Endothelial cell of umbilical vein (primary cell): ENCODE results near the gene ZNF182. TPM values are rescaled to one million over a fixed set of nuclear protein-coding genes. Genes with fewer than 3 reads are reported as not detected.

ENCODE experiments used
- Bru-seq: library from RNA; stranded (reverse); fragments of 400-500 nt; gene quantifications from one replicate; lab custom pipeline; 2021; lab: Mats Ljungman, UMichigan
- BruChase-seq, 2 experiments: library from RNA; stranded (reverse); fragments of 400-500 nt; gene quantifications; one replicate each; lab custom pipeline; 2021; lab: Mats Ljungman, UMichigan
- BruUV-seq: library from RNA; stranded (reverse); fragments of 400-500 nt; replicated peaks from 2 replicates; lab custom pipeline; 2021; lab: Mats Ljungman, UMichigan
- CTCF ChIA-PET: fragments of 300-600, 350-600 bp; sonication (Branson Sonifier 250); formaldehyde crosslinking; loops from one replicate; lab custom pipeline; 2021; ENCODE audit warnings: antibody characterized with exemption, inconsistent platforms; lab: Charles Lee
- POLR2A ChIA-PET: fragments of 300-600, 350-600 bp; sonication (Branson Sonifier 250); formaldehyde crosslinking; loops from one replicate; lab custom pipeline; 2021; ENCODE audit warnings: antibody characterized with exemption, inconsistent platforms; lab: Charles Lee
- DNase-seq: peaks from one replicate; pipeline ENCODE4 v3.0.0-alpha.2; 2011; ENCODE audit warnings: low read depth, low spot score
- FAIRE-seq: peaks from 2 replicates; lab custom pipeline; 2011; peaks lifted over from hg19 to GRCh38; lab: Jason Lieb, UNC
- H2AFZ ChIP-seq: 2 replicates; pipeline ENCODE4 v1.6.0; 2012; ENCODE audit warnings: low read depth, low read length, control low read depth, inconsistent platforms
- H3K27ac ChIP-seq: 2 replicates; pipeline ENCODE4 v1.5.1; 2011; ENCODE audit warnings: low read depth, mild to moderate bottlenecking, control low read depth, low read length, moderate library complexity; ENCODE audit not compliant: insufficient read depth
- H3K27me3 ChIP-seq, 2 experiments: 2 replicates each; pipeline versions ENCODE4 v1.6.0 to v1.6.1; 2011; ENCODE audit warnings: low read length in 2 of 2, mixed read lengths in 1 of 2; ENCODE audit not compliant: control insufficient read depth in 2 of 2, insufficient read depth in 2 of 2
- H3K36me3 ChIP-seq, 2 experiments: 2 replicates in 1 of 2; 3 replicates in 1 of 2; pipeline ENCODE4 v1.5.1; 2011; ENCODE audit warnings: low read length in 2 of 2, mild to moderate bottlenecking in 1 of 2, moderate library complexity in 1 of 2; ENCODE audit not compliant: control insufficient read depth in 2 of 2, insufficient read depth in 2 of 2; ENCODE audit errors: extremely low read depth in 1 of 2
- H3K4me1 ChIP-seq: 3 replicates; pipeline ENCODE4 v1.5.1; 2011; ENCODE audit warnings: mild to moderate bottlenecking, low read length; ENCODE audit not compliant: control insufficient read depth, insufficient read depth; ENCODE audit errors: extremely low read depth
- H3K4me2 ChIP-seq: 2 replicates; pipeline ENCODE4 v1.6.1; 2011; ENCODE audit warnings: low read length, control low read depth, mixed read lengths; ENCODE audit not compliant: insufficient read depth
- H3K4me3 ChIP-seq, 3 experiments: fragments of 200-600 bp in 1 of 3; sonication (generic), shearing (Covaris generic) in 1 of 3; replicated peaks in 1 of 3; 2 replicates each; pipeline ENCODE4 v1.5.1; 2011 to 2016; ENCODE audit warnings: control low read depth in 3 of 3, low read length in 3 of 3, mild to moderate bottlenecking in 2 of 3, inconsistent platforms in 1 of 3, low read depth in 1 of 3, moderate library complexity in 1 of 3; ENCODE audit not compliant: insufficient read depth in 1 of 3
- H3K79me2 ChIP-seq: 2 replicates; pipeline ENCODE4 v1.6.0; 2012; ENCODE audit warnings: low read length, inconsistent platforms; ENCODE audit not compliant: control insufficient read depth, insufficient read depth
- H3K9ac ChIP-seq: replicated peaks from 2 replicates; pipeline ENCODE3; 2011; ENCODE audit warnings: low read length, control low read depth; ENCODE audit not compliant: insufficient read depth; ENCODE audit errors: extremely low read depth
- H3K9me1 ChIP-seq: replicated peaks from 3 replicates; pipeline ENCODE4 v1.6.0; 2011; ENCODE audit warnings: mild to moderate bottlenecking, low read length; ENCODE audit not compliant: control insufficient read depth, insufficient read depth; ENCODE audit errors: extremely low read depth
- H3K9me3 ChIP-seq: replicated peaks from 2 replicates; pipeline ENCODE4 v1.5.1; 2012; ENCODE audit warnings: low read length, inconsistent platforms; ENCODE audit not compliant: control insufficient read depth, insufficient read depth
- H4K20me1 ChIP-seq: replicated peaks from 2 replicates; pipeline ENCODE3; 2011; ENCODE audit warnings: mild to moderate bottlenecking, low read length; ENCODE audit not compliant: control insufficient read depth, insufficient read depth; ENCODE audit errors: extremely low read depth
- EZH2 ChIP-seq: IDR thresholded peaks from 2 replicates; pipeline ENCODE4 v1.6.1; 2012; ENCODE audit warnings: borderline replicate concordance, low read depth, mild to moderate bottlenecking, moderate library complexity, low read length, inconsistent platforms; ENCODE audit not compliant: severe bottlenecking
- GATA2 ChIP-seq: IDR thresholded peaks from 2 replicates; pipeline ENCODE4 v1.7.0; 2011; ENCODE audit warnings: low read depth, mild to moderate bottlenecking, moderate library complexity, mixed read lengths, low read length; ENCODE audit not compliant: insufficient read length, insufficient read depth
- JUN ChIP-seq: IDR thresholded peaks from 2 replicates; pipeline ENCODE4 v1.6.1; 2011; ENCODE audit warnings: borderline replicate concordance, low read depth; ENCODE audit not compliant: insufficient read length, insufficient read depth
- POLR2AphosphoS5 ChIP-seq: IDR thresholded peaks from 2 replicates; pipeline ENCODE4 v1.6.1; 2012; ENCODE audit warnings: low read depth, mild to moderate bottlenecking, control low read depth, low read length, moderate library complexity; ENCODE audit not compliant: insufficient read depth
- dilution Hi-C: fragments of 300-500 bp; cut with MboI; formaldehyde crosslinking; loops from one replicate; pipeline ENCODE4 v1.15.0; 2019; ENCODE audit warnings: low sequenced_read_pairs; ENCODE audit not compliant: extremely low pct_ligation_motif_present
- intact Hi-C: fragments of 100-400 bp; cut with micrococcal nuclease; formaldehyde crosslinking; loops from one replicate; pipeline ENCODE4 v1.10.0; 2022
- long read RNA-seq: library from polyadenylated mRNA; stranded (forward); transcript quantifications from one replicate; pipeline ENCODE4 v2.0.0, GENCODE V29; 2021
- polyA minus RNA-seq, 3 experiments: library from RNA; depleted of rRNA, polyadenylated mRNA; stranded (reverse); fragments of >200 nt; gene quantifications; 1 replicate in 1 of 3; 2 replicates in 2 of 3; pipeline ENCODE4 v1.2.3, GENCODE V29; 2011
- polyA plus RNA-seq, 4 experiments: library from polyadenylated mRNA; depleted of rRNA in 3 of 4; stranded (reverse) in 3 of 4; unstranded in 1 of 4; fragments of >200 nt; gene quantifications; 2 replicates each; pipeline versions ENCODE4 v1.2.1 to v1.2.3, GENCODE V29; 2011 to 2012; ENCODE audit warnings: missing spikeins in 1 of 4
- total RNA-seq: library from RNA; stranded (reverse); gene quantifications from 2 replicates; pipeline ENCODE4 v1.2.3, GENCODE V29; 2021
- TF ChIP-seq, protein P1 (sequence below): IDR thresholded peaks from 2 replicates; pipeline ENCODE4 v1.6.1; 2011; ENCODE audit not compliant: insufficient read depth, insufficient read length
- TF ChIP-seq, protein P2 (sequence below), 2 donors: IDR thresholded peaks; 1 replicate in 1 of 2; 2 replicates in 1 of 2; pipeline ENCODE4 v1.5.1; 2011; ENCODE audit warnings: low read length in 2 of 2, mild to moderate bottlenecking in 2 of 2, moderate library complexity in 2 of 2, control low read depth in 1 of 2, inconsistent platforms in 1 of 2, low read depth in 1 of 2; ENCODE audit not compliant: insufficient read depth in 1 of 2; ENCODE audit errors: extremely low read depth in 1 of 2

Gene ZNF182
- total RNA-seq (3.6 and 3.9 TPM in 2 replicates), polyA plus RNA-seq (0.62 and 0.90 TPM in 2 replicates), polyA minus RNA-seq (1.0 and 1.3 TPM in 2 replicates), Bru-seq, nascent RNA (percentile 57 among the genes with signal in this experiment), BruChase-seq, experiment 1, labeled RNA remaining after a 6-hour chase (percentile 54 among the genes with signal in this experiment), BruChase-seq, experiment 2, labeled RNA remaining after a 2-hour chase (percentile 64 among the genes with signal in this experiment)
- polyA plus RNA-seq (2011; cell fraction: cytosol; rRNA removed): 1.5 TPM in 2 replicates
- polyA plus RNA-seq (2011; cell fraction: nucleus; rRNA removed): 5.5 and 5.8 TPM in 2 replicates
- polyA plus RNA-seq (2012): 2.1 and 2.4 TPM in 2 replicates
- polyA minus RNA-seq (2011; cell fraction: cytosol; rRNA and poly(A)+ RNA removed): 4.2 TPM
- polyA minus RNA-seq (2011; cell fraction: nucleus; rRNA and poly(A)+ RNA removed): 1.3 and 1.6 TPM in 2 replicates
- long read RNA-seq, partial matches to known transcripts: 0 of 1 reads
- long read RNA-seq, other reads (novel, unspliced or antisense): 0 of 1 reads

DNA sequence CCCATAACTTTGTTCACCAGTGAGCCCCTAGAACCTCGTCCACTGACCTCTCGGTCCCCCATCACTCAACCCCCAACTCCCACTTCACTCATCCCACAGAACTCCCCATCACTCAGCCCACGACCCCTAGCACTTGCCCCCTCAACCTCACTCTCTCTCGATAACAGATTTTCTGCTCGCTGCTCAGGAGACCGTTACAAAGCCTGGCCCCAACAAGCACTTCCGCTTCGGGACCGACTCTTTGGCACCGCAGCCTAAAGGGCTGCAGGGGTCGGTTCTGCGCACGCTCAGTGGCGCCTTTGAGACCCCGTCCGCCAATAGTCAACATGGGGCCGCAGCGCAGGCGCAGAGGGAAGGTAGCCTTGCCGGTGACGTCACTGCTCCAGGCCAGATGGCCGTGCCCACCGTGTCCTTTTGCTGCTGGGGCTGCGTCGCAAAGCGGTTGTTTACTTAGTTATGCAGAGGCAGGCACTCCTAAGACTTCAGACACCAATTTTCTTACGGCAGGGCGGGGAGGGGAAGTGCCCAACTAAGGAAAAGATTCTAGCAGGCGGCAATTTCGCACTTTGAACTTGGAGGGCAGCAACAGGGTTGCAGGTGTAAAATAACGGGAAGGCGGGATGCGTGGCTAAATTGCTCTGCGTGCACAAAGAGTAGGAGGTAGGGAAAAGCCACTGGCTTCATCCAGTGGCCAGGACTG lies at the start of gene ZNF182:
ZNF182 (minus strand) TSS at position 232 of the 700 bp plus-strand sequence. CDS start 1,380 bp downstream, outside the sequence.
- Histone ChIP-seq H3K27me3 (no peaks in the 10 kb centered on the region), H4K20me1 (no peaks in the 10 kb centered on the region), H3K79me2 (no peaks in the 10 kb centered on the region), H3K9me1 (no peaks in the 10 kb centered on the region), H3K9me3 (no peaks in the 10 kb centered on the region), H3K4me2 (peak within 1 kb of the TSS; percentile 57), H3K9ac (peak within 1 kb of the TSS; percentile 70), H3K36me3 (no peaks in the 10 kb centered on the region), H3K4me1 (peaks cover 2% of the 10 kb centered on the region), H3K4me3 (peak within 1 kb of the TSS; percentile 41 to 85 (median 76)), H2AFZ (peak within 1 kb of the TSS; percentile 88), H3K27ac (peak within 1 kb of the TSS; percentile 43)
- no peak for TF ChIP-seq EZH2
- TF ChIP-seq, protein P1, sequence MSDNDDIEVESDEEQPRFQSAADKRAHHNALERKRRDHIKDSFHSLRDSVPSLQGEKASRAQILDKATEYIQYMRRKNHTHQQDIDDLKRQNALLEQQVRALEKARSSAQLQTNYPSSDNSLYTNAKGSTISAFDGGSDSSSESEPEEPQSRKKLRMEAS: no peak
- no peak for TF ChIP-seq POLR2AphosphoS5
- peak; percentile 19 for TF ChIP-seq JUN
- TF ChIP-seq, protein P2, sequence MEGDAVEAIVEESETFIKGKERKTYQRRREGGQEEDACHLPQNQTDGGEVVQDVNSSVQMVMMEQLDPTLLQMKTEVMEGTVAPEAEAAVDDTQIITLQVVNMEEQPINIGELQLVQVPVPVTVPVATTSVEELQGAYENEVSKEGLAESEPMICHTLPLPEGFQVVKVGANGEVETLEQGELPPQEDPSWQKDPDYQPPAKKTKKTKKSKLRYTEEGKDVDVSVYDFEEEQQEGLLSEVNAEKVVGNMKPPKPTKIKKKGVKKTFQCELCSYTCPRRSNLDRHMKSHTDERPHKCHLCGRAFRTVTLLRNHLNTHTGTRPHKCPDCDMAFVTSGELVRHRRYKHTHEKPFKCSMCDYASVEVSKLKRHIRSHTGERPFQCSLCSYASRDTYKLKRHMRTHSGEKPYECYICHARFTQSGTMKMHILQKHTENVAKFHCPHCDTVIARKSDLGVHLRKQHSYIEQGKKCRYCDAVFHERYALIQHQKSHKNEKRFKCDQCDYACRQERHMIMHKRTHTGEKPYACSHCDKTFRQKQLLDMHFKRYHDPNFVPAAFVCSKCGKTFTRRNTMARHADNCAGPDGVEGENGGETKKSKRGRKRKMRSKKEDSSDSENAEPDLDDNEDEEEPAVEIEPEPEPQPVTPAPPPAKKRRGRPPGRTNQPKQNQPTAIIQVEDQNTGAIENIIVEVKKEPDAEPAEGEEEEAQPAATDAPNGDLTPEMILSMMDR (IDR thresholded peaks at IDR 0.05; ENCODE audit: extremely low read depth in 1 of 2, insufficient read depth in 1 of 2, low read depth in 1 of 2, low read length in 2 of 2): no peak
- TF ChIP-seq GATA2: no peak
- no TSS peak for BruUV-seq
- DNase-seq (peak; percentile 90), FAIRE-seq (peak; percentile 99)
- CTCF ChIA-PET: no interaction called here
- POLR2A ChIA-PET: no interaction called here
- dilution Hi-C loops (no loop called here), intact Hi-C loops (no loop called here)
